OCI-LY1 (cell line): Measurements from ENCODE around the gene ATG7.

Source experiments
- H2AFZ ChIP-seq: fragments of 200-600 bp; sonication (generic), shearing (Covaris generic); 2 replicates; pipeline ENCODE4 v1.6.0; 2014; ENCODE audit warnings: antibody characterized with exemption, mild to moderate bottlenecking, low read length
- H3F3A ChIP-seq: fragments of 200-600 bp; sonication (generic), shearing (Covaris generic); 2 replicates; pipeline ENCODE4 v1.6.0; 2014; ENCODE audit warnings: mild to moderate bottlenecking, antibody characterized with exemption, low read length, moderate library complexity; ENCODE audit not compliant: insufficient read depth
- H3K27ac ChIP-seq: fragments of 200-600 bp; sonication (generic); 2 replicates; pipeline ENCODE4 v1.5.1; 2014; ENCODE audit warnings: low read length, mixed run types, mild to moderate bottlenecking, low read depth; ENCODE audit not compliant: poor library complexity, severe bottlenecking
- H3K27me3 ChIP-seq: fragments of 200-600 bp; sonication (generic); 2 replicates; pipeline ENCODE4 v1.6.0; 2014; ENCODE audit warnings: antibody characterized with exemption, mild to moderate bottlenecking, low read length, moderate library complexity; ENCODE audit not compliant: insufficient read depth
- H3K36me3 ChIP-seq: fragments of 200-600 bp; sonication (generic); 2 replicates; pipeline ENCODE4 v1.6.1; 2014; ENCODE audit warnings: mild to moderate bottlenecking, antibody characterized with exemption, low read length, moderate library complexity, mixed read lengths; ENCODE audit not compliant: insufficient read depth
- H3K4me1 ChIP-seq: fragments of 200-600 bp; sonication (generic); 2 replicates; pipeline ENCODE4 v1.5.1; 2014; ENCODE audit warnings: mild to moderate bottlenecking, low read length, moderate library complexity; ENCODE audit not compliant: insufficient read depth, severe bottlenecking
- H3K4me2 ChIP-seq: fragments of 200-600 bp; sonication (generic), shearing (Covaris generic); 2 replicates; pipeline ENCODE4 v1.6.1; 2014; ENCODE audit warnings: low read length
- H3K4me3 ChIP-seq: fragments of 200-600 bp; sonication (generic); 2 replicates; pipeline ENCODE4 v1.5.1; 2014; ENCODE audit warnings: low read length, low read depth, mild to moderate bottlenecking, mixed read lengths; ENCODE audit not compliant: poor library complexity, severe bottlenecking
- H3K79me2 ChIP-seq: fragments of 200-600 bp; shearing (Covaris generic); 2 replicates; pipeline ENCODE4 v1.6.1; 2016; ENCODE audit warnings: mixed run types, low read length, mixed read lengths; ENCODE audit not compliant: insufficient read depth
- H3K9ac ChIP-seq: fragments of 200-600 bp; sonication (generic), shearing (Covaris generic); 2 replicates; pipeline ENCODE4 v1.6.1; 2014; ENCODE audit warnings: mild to moderate bottlenecking, low read length, mixed read lengths
- H3K9me2 ChIP-seq: fragments of 200-600 bp; sonication (generic), shearing (Covaris generic); 2 replicates; pipeline ENCODE4 v1.6.1; 2014; ENCODE audit warnings: low read depth, mild to moderate bottlenecking, low read length, mixed read lengths
- H3K9me3 ChIP-seq: fragments of 200-600 bp; shearing (Covaris generic); 2 replicates; pipeline ENCODE4 v1.6.1; 2014; ENCODE audit warnings: low read length, mixed read lengths
- H4K20me1 ChIP-seq: fragments of 200-600 bp; sonication (generic), shearing (Covaris generic); 2 replicates; pipeline ENCODE4 v1.6.0; 2016; ENCODE audit warnings: mild to moderate bottlenecking, low read length; ENCODE audit not compliant: insufficient read depth
- CTCF ChIP-seq: fragments of 200-600 bp; sonication (generic), shearing (Covaris generic); IDR thresholded peaks from 2 replicates; pipeline ENCODE4 v1.5.1; 2017; ENCODE audit warnings: mild to moderate bottlenecking, antibody characterized with exemption, low read length, moderate library complexity, mixed read lengths
- EZH2 ChIP-seq: fragments of 200-600 bp; sonication (generic), shearing (Covaris generic); IDR thresholded peaks from 2 replicates; pipeline ENCODE4 v1.8.0; 2017; ENCODE audit warnings: borderline replicate concordance, mixed run types, mild to moderate bottlenecking, antibody characterized with exemption, low read length, moderate library complexity, mixed read lengths

Gene ATG7

DNA sequence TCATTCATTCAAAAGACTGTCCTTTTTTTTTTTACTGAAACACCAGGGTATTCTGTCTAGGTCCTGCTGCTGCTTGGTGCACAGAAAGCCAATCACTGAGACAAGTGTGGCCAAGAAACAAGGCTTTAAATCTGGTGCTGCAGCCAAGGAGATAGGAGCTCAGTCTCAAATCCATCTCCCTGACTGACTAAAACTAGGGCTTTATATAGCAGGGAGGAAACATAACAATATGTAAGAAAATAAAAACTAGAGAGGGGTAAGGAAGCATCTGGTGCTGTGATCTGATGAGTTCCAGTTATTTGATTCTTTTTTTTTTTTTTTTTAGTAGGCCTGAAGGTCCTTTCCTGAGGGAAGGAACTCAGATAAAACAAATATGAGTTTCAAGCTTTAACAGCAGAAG, 139.8 kb downstream of the ATG7 start:
- TF ChIP-seq CTCF (no peak), EZH2 (no peak)
- Histone ChIP-seq H3K9ac (no peak overlapping the region), H3F3A (no peaks in the 10 kb centered on the region), H3K9me2 (no peaks in the 10 kb centered on the region), H4K20me1 (no peaks in the 10 kb centered on the region), H3K9me3 (peaks cover 6% of the 10 kb centered on the region), H3K27me3 (no peaks in the 10 kb centered on the region), H3K79me2 (no peaks in the 10 kb centered on the region), H3K36me3 (peaks cover 6% of the 10 kb centered on the region; the same call in 1 of the 2 replicates), H3K27ac (no peak overlapping the region), H3K4me2 (no peak overlapping the region), H3K4me3 (no peak overlapping the region), H2AFZ (no peak overlapping the region), H3K4me1 (no peaks in the 10 kb centered on the region)

- H3K4me2 ChIP-seq = no peak overlapping the region
- peaks cover 6% of the 10 kb centered on the region; the same call in 1 of the 2 replicates for H3K36me3 ChIP-seq
- no peaks in the 10 kb centered on the region for H3K27me3 ChIP-seq
- H4K20me1 ChIP-seq = no peaks in the 10 kb centered on the region
- no peak overlapping the region for H3K27ac ChIP-seq
- H3K9ac ChIP-seq = no peak overlapping the region
- no peaks in the 10 kb centered on the region for H3K4me1 ChIP-seq
- peaks cover 6% of the 10 kb centered on the region for H3K9me3 ChIP-seq
- H2AFZ ChIP-seq = no peak overlapping the region
- H3F3A ChIP-seq = no peaks in the 10 kb centered on the region
- H3K4me3 ChIP-seq = no peak overlapping the region
- H3K79me2 ChIP-seq = no peaks in the 10 kb centered on the region
- TF ChIP-seq CTCF (no peak), EZH2 (no peak)
- no peaks in the 10 kb centered on the region for H3K9me2 ChIP-seq
These were observed 140.9 kb downstream of the ATG7 start for GRCh38 chr3:11413071-11413470.

GRCh38 chr3:11415099-11415498, 142.9 kb downstream of the ATG7 start:
- Histone ChIP-seq H2AFZ (no peak overlapping the region), H3K9me3 (no peaks in the 10 kb centered on the region), H3F3A (no peaks in the 10 kb centered on the region), H3K4me1 (no peaks in the 10 kb centered on the region), H3K4me2 (no peak overlapping the region), H3K9me2 (no peaks in the 10 kb centered on the region), H3K4me3 (no peak overlapping the region), H3K9ac (no peak overlapping the region), H3K27me3 (no peaks in the 10 kb centered on the region), H4K20me1 (no peaks in the 10 kb centered on the region), H3K27ac (no peak overlapping the region), H3K79me2 (no peaks in the 10 kb centered on the region), H3K36me3 (0 out of 2 replicates have a peak, but pooled peaks cover 3% of the 10 kb centered on the region)
- TF ChIP-seq EZH2 = no peak
- no peak for TF ChIP-seq CTCF
